ENCODE results near the gene ANXA4.

DNA sequence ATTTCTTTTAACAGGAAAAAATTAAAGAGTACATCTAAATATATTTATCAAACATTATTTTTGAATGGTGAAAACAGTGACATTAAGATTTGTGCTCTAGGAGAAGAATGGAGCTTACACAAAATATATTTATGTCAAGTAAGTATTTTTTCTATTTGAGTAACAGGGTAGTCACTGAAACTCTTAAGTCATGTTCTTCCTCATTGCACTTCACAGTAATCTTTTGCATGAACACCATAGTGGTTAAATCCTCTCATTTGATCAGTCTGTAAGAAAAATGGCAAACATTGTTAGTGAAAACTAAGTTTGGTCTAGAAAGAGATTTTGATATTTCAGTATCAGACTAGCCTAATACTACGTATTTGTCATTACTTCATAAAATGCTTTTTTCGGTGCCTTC is 95.6 kb downstream of the ANXA4 start:
- TF ChIP-seq, protein P1, sequence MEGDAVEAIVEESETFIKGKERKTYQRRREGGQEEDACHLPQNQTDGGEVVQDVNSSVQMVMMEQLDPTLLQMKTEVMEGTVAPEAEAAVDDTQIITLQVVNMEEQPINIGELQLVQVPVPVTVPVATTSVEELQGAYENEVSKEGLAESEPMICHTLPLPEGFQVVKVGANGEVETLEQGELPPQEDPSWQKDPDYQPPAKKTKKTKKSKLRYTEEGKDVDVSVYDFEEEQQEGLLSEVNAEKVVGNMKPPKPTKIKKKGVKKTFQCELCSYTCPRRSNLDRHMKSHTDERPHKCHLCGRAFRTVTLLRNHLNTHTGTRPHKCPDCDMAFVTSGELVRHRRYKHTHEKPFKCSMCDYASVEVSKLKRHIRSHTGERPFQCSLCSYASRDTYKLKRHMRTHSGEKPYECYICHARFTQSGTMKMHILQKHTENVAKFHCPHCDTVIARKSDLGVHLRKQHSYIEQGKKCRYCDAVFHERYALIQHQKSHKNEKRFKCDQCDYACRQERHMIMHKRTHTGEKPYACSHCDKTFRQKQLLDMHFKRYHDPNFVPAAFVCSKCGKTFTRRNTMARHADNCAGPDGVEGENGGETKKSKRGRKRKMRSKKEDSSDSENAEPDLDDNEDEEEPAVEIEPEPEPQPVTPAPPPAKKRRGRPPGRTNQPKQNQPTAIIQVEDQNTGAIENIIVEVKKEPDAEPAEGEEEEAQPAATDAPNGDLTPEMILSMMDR (IDR thresholded peaks at IDR 0.05; ENCODE audit: low read length): no peak
- TF ChIP-seq EZH2 (IDR thresholded peaks at IDR 0.05; ENCODE audit: borderline replicate concordance, low read length): no peak

Measured in OCI-LY1 (cell line).